H4 (cell line): ENCODE data around the gene TMEM255A. TPM values are rescaled to one million over a fixed set of nuclear protein-coding genes. Genes with fewer than 3 reads are reported as not detected.
"Not testable (repeated sequence)": the region's sequence is repeated elsewhere in the genome, so short reads cannot be mapped to it uniquely, and the experiment has no call there.

Experiments used
- DNase-seq: peaks from one replicate; pipeline ENCODE4 v3.0.0-alpha.2; 2015; ENCODE audit warnings: low spot score
- total RNA-seq: library from RNA; depleted of rRNA; stranded (reverse); fragments of >200 nt; shearing (Covaris generic); gene quantifications from 2 replicates; pipeline ENCODE4 v1.2.3, GENCODE V29; 2014; rRNA removed

TMEM255A gene
- 4.0 and 4.2 TPM in 2 replicates for total RNA-seq

- peak; percentile 36 for DNase-seq
These were observed at the start of gene TMEM255A for GRCh38 chrX:120310861-120311726. TSS of gene TMEM255A (minus strand) at chrX:120311461. CDS start at chrX:120311309, 152 bp downstream.

- DNase-seq = no peak
These were observed 47.6 kb upstream of the TMEM255A start for GRCh38 chrX:120358737-120359456.

- DNase-seq = no peak
These were observed 45.9 kb upstream of the TMEM255A start for GRCh38 chrX:120357186-120357585.

GRCh38 chrX:120356084-120356483 lies 44.8 kb upstream of the TMEM255A start:
- DNase-seq = no peak

GRCh38 chrX:120350450-120351138 lies 39.3 kb upstream of the TMEM255A start:
- DNase-seq = no peak

GRCh38 chrX:120344566-120344965 lies 33.3 kb upstream of the TMEM255A start:
- not testable (repeated sequence) for DNase-seq

- DNase-seq = no peak
These were observed 25.6 kb upstream of the TMEM255A start for GRCh38 chrX:120336899-120337298.

- no peak for DNase-seq
These were observed 24.0 kb upstream of the TMEM255A start for GRCh38 chrX:120335289-120335688.

GRCh38 chrX:120334603-120335002 lies 23.3 kb upstream of the TMEM255A start:
- DNase-seq = no peak

GRCh38 chrX:120334151-120334550 lies 22.9 kb upstream of the TMEM255A start:
- DNase-seq = no peak

- DNase-seq = no peak
These were observed 21.1 kb upstream of the TMEM255A start for GRCh38 chrX:120332394-120332793.

- DNase-seq = no peak
These were observed 19.9 kb upstream of the TMEM255A start for GRCh38 chrX:120331116-120331515.

GRCh38 chrX:120321520-120322281 lies 10.4 kb upstream of the TMEM255A start:
- DNase-seq = no peak

GRCh38 chrX:120318411-120318810 lies 7.2 kb upstream of the TMEM255A start:
- no peak for DNase-seq

GRCh38 chrX:120316587-120317283 lies 5.5 kb upstream of the TMEM255A start:
- peak; percentile 31 for DNase-seq

- peak; percentile 51 for DNase-seq
These were observed 4.5 kb upstream of the TMEM255A start for GRCh38 chrX:120315776-120316175.

GRCh38 chrX:120311727-120312063 lies 434 bp upstream of the TMEM255A start:
- peak; percentile 19 for DNase-seq

- no peak for DNase-seq
These were observed 1.2 kb downstream of the TMEM255A start for GRCh38 chrX:120309873-120310705.

- no peak for DNase-seq
These were observed 2.0 kb downstream of the TMEM255A start for GRCh38 chrX:120308959-120309872.
